ENCODE measurements around the gene NOTCH4.
"Not testable (repeated sequence)": the region's sequence is repeated elsewhere in the genome, so short reads cannot be mapped to it uniquely, and the experiment has no call there.

NOTCH4 gene

GRCh38 chr6:32187009-32187709 is 36.7 kb downstream of the NOTCH4 start:
- Histone ChIP-seq H3K4me3 (ENCODE audit: low read depth, low read length) (no peak overlapping the region), H3K79me2 (ENCODE audit: control insufficient read depth, insufficient read depth, low read length, unreplicated experiment) (peaks cover 19% of the 10 kb centered on the region), H3K4me1 (ENCODE audit: control insufficient read depth, insufficient read depth, low read length, unreplicated experiment) (peaks cover 14% of the 10 kb centered on the region), H3K27me3 (ENCODE audit: insufficient read depth, low read length) (no peaks in the 10 kb centered on the region), H2AFZ (ENCODE audit: low read length, unreplicated experiment) (no peak overlapping the region), H3K27ac (ENCODE audit: low read depth, low read length) (peak overlapping the region; percentile 68; the same call in 1 of the 2 replicates), H3K36me3 (ENCODE audit: insufficient read depth, low read length) (peaks cover 4% of the 10 kb centered on the region; the same call in 1 of the 2 replicates)

GRCh38 chr6:32186151-32186840 is 37.6 kb downstream of the NOTCH4 start:
- H3K79me2 ChIP-seq (ENCODE audit: control insufficient read depth, insufficient read depth, low read length, unreplicated experiment): peaks cover 19% of the 10 kb centered on the region
- H2AFZ ChIP-seq (ENCODE audit: low read length, unreplicated experiment); H3K27me3 ChIP-seq (ENCODE audit: insufficient read depth, low read length); H3K36me3 ChIP-seq (ENCODE audit: insufficient read depth, low read length); H3K4me3 ChIP-seq (ENCODE audit: low read depth, low read length): not testable (repeated sequence)
- peaks cover 11% of the 10 kb centered on the region for H3K4me1 ChIP-seq (ENCODE audit: control insufficient read depth, insufficient read depth, low read length, unreplicated experiment)
- H3K27ac ChIP-seq (ENCODE audit: low read depth, low read length): peak overlapping the region; percentile 68

GRCh38 chr6:32185681-32186131 is 38.2 kb downstream of the NOTCH4 start:
- not testable (repeated sequence) for H3K4me3 ChIP-seq (ENCODE audit: low read depth, low read length); H2AFZ ChIP-seq (ENCODE audit: low read length, unreplicated experiment); H3K27me3 ChIP-seq (ENCODE audit: insufficient read depth, low read length); H3K36me3 ChIP-seq (ENCODE audit: insufficient read depth, low read length)
- Histone ChIP-seq H3K79me2 (ENCODE audit: control insufficient read depth, insufficient read depth, low read length, unreplicated experiment) (peaks cover 19% of the 10 kb centered on the region), H3K4me1 (ENCODE audit: control insufficient read depth, insufficient read depth, low read length, unreplicated experiment) (peaks cover 11% of the 10 kb centered on the region), H3K27ac (ENCODE audit: low read depth, low read length) (peak overlapping the region; percentile 68)

GRCh38 chr6:32184084-32184640 is 39.7 kb downstream of the NOTCH4 start, which contains the start of gene AGER:
TSS of gene AGER (minus strand) at chr6:32184253. CDS start at chr6:32184222, 31 bp downstream.
- Histone ChIP-seq H2AFZ (ENCODE audit: low read length, unreplicated experiment) (no peak within 1 kb of the TSS), H3K4me3 (ENCODE audit: low read depth, low read length) (no peak within 1 kb of the TSS), H3K36me3 (ENCODE audit: insufficient read depth, low read length) (peaks cover 4% of the 10 kb centered on the region; the same call in 1 of the 2 replicates), H3K27me3 (ENCODE audit: insufficient read depth, low read length) (no peaks in the 10 kb centered on the region), H3K4me1 (ENCODE audit: control insufficient read depth, insufficient read depth, low read length, unreplicated experiment) (peaks cover 11% of the 10 kb centered on the region), H3K79me2 (ENCODE audit: control insufficient read depth, insufficient read depth, low read length, unreplicated experiment) (peaks cover 18% of the 10 kb centered on the region), H3K27ac (ENCODE audit: low read depth, low read length) (peak within 1 kb of the TSS; percentile 64; the same call in 1 of the 2 replicates)

GRCh38 chr6:32183483-32184083 is 40.3 kb downstream of the NOTCH4 start:
- Histone ChIP-seq H3K27ac (ENCODE audit: low read depth, low read length) (no peak overlapping the region), H3K4me1 (ENCODE audit: control insufficient read depth, insufficient read depth, low read length, unreplicated experiment) (peaks cover 11% of the 10 kb centered on the region), H2AFZ (ENCODE audit: low read length, unreplicated experiment) (no peak overlapping the region), H3K27me3 (ENCODE audit: insufficient read depth, low read length) (no peaks in the 10 kb centered on the region), H3K4me3 (ENCODE audit: low read depth, low read length) (no peak overlapping the region), H3K36me3 (ENCODE audit: insufficient read depth, low read length) (peaks cover 4% of the 10 kb centered on the region; the same call in 1 of the 2 replicates), H3K79me2 (ENCODE audit: control insufficient read depth, insufficient read depth, low read length, unreplicated experiment) (peaks cover 18% of the 10 kb centered on the region)

- Histone ChIP-seq H3K4me1 (ENCODE audit: control insufficient read depth, insufficient read depth, low read length, unreplicated experiment) (peaks cover 9% of the 10 kb centered on the region), H3K27me3 (ENCODE audit: insufficient read depth, low read length) (no peaks in the 10 kb centered on the region), H3K27ac (ENCODE audit: low read depth, low read length) (no peak overlapping the region), H3K4me3 (ENCODE audit: low read depth, low read length) (no peak overlapping the region), H3K36me3 (ENCODE audit: insufficient read depth, low read length) (peaks cover 4% of the 10 kb centered on the region; the same call in 1 of the 2 replicates), H2AFZ (ENCODE audit: low read length, unreplicated experiment) (no peak overlapping the region), H3K79me2 (ENCODE audit: control insufficient read depth, insufficient read depth, low read length, unreplicated experiment) (peaks cover 17% of the 10 kb centered on the region)
These were observed 40.8 kb downstream of the NOTCH4 start for GRCh38 chr6:32183030-32183429.

- peaks cover 13% of the 10 kb centered on the region for H3K79me2 ChIP-seq (ENCODE audit: control insufficient read depth, insufficient read depth, low read length, unreplicated experiment)
- H3K27ac ChIP-seq (ENCODE audit: low read depth, low read length): no peak overlapping the region
- H2AFZ ChIP-seq (ENCODE audit: low read length, unreplicated experiment): no peak overlapping the region
- H3K27me3 ChIP-seq (ENCODE audit: insufficient read depth, low read length): no peaks in the 10 kb centered on the region
- H3K4me3 ChIP-seq (ENCODE audit: low read depth, low read length): no peak overlapping the region
- peaks cover 5% of the 10 kb centered on the region for H3K4me1 ChIP-seq (ENCODE audit: control insufficient read depth, insufficient read depth, low read length, unreplicated experiment)
- peaks cover 4% of the 10 kb centered on the region; the same call in 1 of the 2 replicates for H3K36me3 ChIP-seq (ENCODE audit: insufficient read depth, low read length)
These were observed 41.3 kb downstream of the NOTCH4 start for GRCh38 chr6:32182555-32182981.

- Histone ChIP-seq H3K27ac (ENCODE audit: low read depth, low read length) (no peak overlapping the region), H3K79me2 (ENCODE audit: control insufficient read depth, insufficient read depth, low read length, unreplicated experiment) (peaks cover 12% of the 10 kb centered on the region), H3K4me1 (ENCODE audit: control insufficient read depth, insufficient read depth, low read length, unreplicated experiment) (peaks cover 5% of the 10 kb centered on the region), H3K4me3 (ENCODE audit: low read depth, low read length) (no peak overlapping the region), H3K27me3 (ENCODE audit: insufficient read depth, low read length) (no peaks in the 10 kb centered on the region), H2AFZ (ENCODE audit: low read length, unreplicated experiment) (no peak overlapping the region), H3K36me3 (ENCODE audit: insufficient read depth, low read length) (no peaks in the 10 kb centered on the region)
These were observed 41.8 kb downstream of the NOTCH4 start for GRCh38 chr6:32181915-32182529.

- Histone ChIP-seq H3K27me3 (ENCODE audit: insufficient read depth, low read length) (no peaks in the 10 kb centered on the region), H3K4me1 (ENCODE audit: control insufficient read depth, insufficient read depth, low read length, unreplicated experiment) (peaks cover 13% of the 10 kb centered on the region), H3K27ac (ENCODE audit: low read depth, low read length) (no peak overlapping the region), H2AFZ (ENCODE audit: low read length, unreplicated experiment) (no peak overlapping the region), H3K36me3 (ENCODE audit: insufficient read depth, low read length) (no peaks in the 10 kb centered on the region), H3K79me2 (ENCODE audit: control insufficient read depth, insufficient read depth, low read length, unreplicated experiment) (peaks cover 12% of the 10 kb centered on the region), H3K4me3 (ENCODE audit: low read depth, low read length) (no peak overlapping the region)
These were observed 42.6 kb downstream of the NOTCH4 start for GRCh38 chr6:32181148-32181702.
